ENCODE measurements around the gene MVB12B.

- no peak for TF ChIP-seq SP1 (IDR thresholded peaks at IDR 0.05; ENCODE audit: low read depth, low read length)
- TF ChIP-seq RAD21 (IDR thresholded peaks at IDR 0.05 in 1 of 2, conservative IDR thresholded peaks at IDR 0.05 in 1 of 2; ENCODE audit: low read depth in 2 of 2, low read length in 2 of 2): peak; percentile 98
- TF ChIP-seq CHD2 (IDR thresholded peaks at IDR 0.05; ENCODE audit: low read length): no peak
- TF ChIP-seq, protein P1, sequence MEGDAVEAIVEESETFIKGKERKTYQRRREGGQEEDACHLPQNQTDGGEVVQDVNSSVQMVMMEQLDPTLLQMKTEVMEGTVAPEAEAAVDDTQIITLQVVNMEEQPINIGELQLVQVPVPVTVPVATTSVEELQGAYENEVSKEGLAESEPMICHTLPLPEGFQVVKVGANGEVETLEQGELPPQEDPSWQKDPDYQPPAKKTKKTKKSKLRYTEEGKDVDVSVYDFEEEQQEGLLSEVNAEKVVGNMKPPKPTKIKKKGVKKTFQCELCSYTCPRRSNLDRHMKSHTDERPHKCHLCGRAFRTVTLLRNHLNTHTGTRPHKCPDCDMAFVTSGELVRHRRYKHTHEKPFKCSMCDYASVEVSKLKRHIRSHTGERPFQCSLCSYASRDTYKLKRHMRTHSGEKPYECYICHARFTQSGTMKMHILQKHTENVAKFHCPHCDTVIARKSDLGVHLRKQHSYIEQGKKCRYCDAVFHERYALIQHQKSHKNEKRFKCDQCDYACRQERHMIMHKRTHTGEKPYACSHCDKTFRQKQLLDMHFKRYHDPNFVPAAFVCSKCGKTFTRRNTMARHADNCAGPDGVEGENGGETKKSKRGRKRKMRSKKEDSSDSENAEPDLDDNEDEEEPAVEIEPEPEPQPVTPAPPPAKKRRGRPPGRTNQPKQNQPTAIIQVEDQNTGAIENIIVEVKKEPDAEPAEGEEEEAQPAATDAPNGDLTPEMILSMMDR (IDR thresholded peaks at IDR 0.05; ENCODE audit: control extremely low read depth in 1 of 3, insufficient read depth in 1 of 3, low read depth in 1 of 3, low read length in 3 of 3): peak in 2 of 3 experiments; percentile 98 to 99; a peak in 3 of 4 replicates
- TF ChIP-seq NRF1 (IDR thresholded peaks at IDR 0.05; ENCODE audit: low read depth, low read length): no peak
- TF ChIP-seq JUN (IDR thresholded peaks at IDR 0.05; ENCODE audit: low read depth, low read length): no peak
- no peak for TF ChIP-seq MAFK (IDR thresholded peaks at IDR 0.05; ENCODE audit: low read depth, low read length)
- no peak for TF ChIP-seq EZH2 (IDR thresholded peaks at IDR 0.05; ENCODE audit: low read depth, low read length, severe bottlenecking)
- no peak for TF ChIP-seq PHF8 (conservative IDR thresholded peaks at IDR 0.05; ENCODE audit: low read depth, low read length)
- no peak for TF ChIP-seq KDM5A (IDR thresholded peaks at IDR 0.05; ENCODE audit: low read length)
- peak in 1 of 2 experiments; percentile 54; a peak in 1 of 3 replicates for TF ChIP-seq EP300 (IDR thresholded peaks at IDR 0.05; ENCODE audit: borderline replicate concordance in 1 of 2, low read depth in 2 of 2, low read length in 2 of 2)
- no peak for TF ChIP-seq GTF2F1 (IDR thresholded peaks at IDR 0.05; ENCODE audit: borderline replicate concordance, low read depth, low read length)
- TF ChIP-seq SIN3A (conservative IDR thresholded peaks at IDR 0.05 in 1 of 2, IDR thresholded peaks at IDR 0.05 in 1 of 2; ENCODE audit: low read depth in 1 of 2, low read length in 2 of 2): no peak; a peak in 1 of 4 replicates
- peak; percentile 43 for TF ChIP-seq TAF7 (optimal IDR thresholded peaks at IDR 0.05; ENCODE audit: borderline replicate concordance, low read depth, low read length)
These were observed 174.2 kb downstream of the MVB12B start for GRCh38 chr9:126500600-126501382.
